GM23338 (cell line): Measurements from ENCODE around the gene ATP1A3.
"Not testable (repeated sequence)": the region's sequence is repeated elsewhere in the genome, so short reads cannot be mapped to it uniquely, and the experiment has no call there.

Source experiments
- CREB1 ChIP-seq: fragments of 250-450 bp; sonication (Bioruptor Pico); IDR thresholded peaks from 2 replicates; pipeline ENCODE4 v1.5.0; 2020; ENCODE audit warnings: low read depth, mild to moderate bottlenecking, moderate library complexity
- CTCF ChIP-seq, 2 experiments: fragments of 200-600 bp in 1 of 2; sonication (generic) in 1 of 2; conservative IDR thresholded peaks; 2 replicates each; pipeline versions ENCODE4 v1.5.1 to v1.6.1; 2016 to 2017; ENCODE audit warnings: antibody characterized with exemption in 2 of 2, low read depth in 2 of 2, mild to moderate bottlenecking in 2 of 2, moderate library complexity in 1 of 2
- EZH2 ChIP-seq: fragments of 200-600 bp; sonication (generic); IDR thresholded peaks from one replicate; pipeline ENCODE4 v1.8.0; 2017; ENCODE audit warnings: antibody characterized with exemption, mild to moderate bottlenecking, low read depth; ENCODE audit not compliant: unreplicated experiment
- EZH2phosphoT487 ChIP-seq: fragments of 200-600 bp; sonication (generic); IDR thresholded peaks from one replicate; pipeline ENCODE4 v1.8.1; 2018; ENCODE audit warnings: antibody characterized with exemption; ENCODE audit not compliant: unreplicated experiment
- POLR2AphosphoS5 ChIP-seq: IDR thresholded peaks from 2 replicates; pipeline ENCODE4 v1.6.1; 2016; ENCODE audit warnings: antibody characterized with exemption, low read depth
- REST ChIP-seq: IDR thresholded peaks from one replicate; pipeline ENCODE4 v1.6.1; 2018; ENCODE audit warnings: antibody characterized with exemption; ENCODE audit not compliant: unreplicated experiment
- ZNF114 ChIP-seq: fragments of 250-450 bp; sonication (Bioruptor Pico); IDR thresholded peaks from 2 replicates; pipeline ENCODE4 v1.5.0; 2020; ENCODE audit warnings: mild to moderate bottlenecking, moderate library complexity
- ZNF331 ChIP-seq: fragments of 250-450 bp; sonication (Bioruptor Pico); IDR thresholded peaks from 2 replicates; pipeline ENCODE4 v1.5.0; 2020; ENCODE audit warnings: low read depth, mild to moderate bottlenecking, moderate library complexity

GRCh38 chr19:42040491-42040890 is 46.5 kb upstream of the ATP1A3 start:
- not testable (repeated sequence) for TF ChIP-seq CTCF (conservative IDR thresholded peaks at IDR 0.05; ENCODE audit: low read depth in 2 of 2); ZNF114 (CRISPR knock-in tag); EZH2; CREB1; REST; POLR2AphosphoS5; EZH2phosphoT487; ZNF331 (CRISPR knock-in tag)
